Neural crest cell (in vitro differentiated cells): ENCODE measurements around the gene CGB3. TPM values are rescaled to one million over a fixed set of nuclear protein-coding genes. Genes with fewer than 3 reads are reported as not detected.
A peak's percentile ranks its signal among the peaks of the same experiment; 100 is the strongest.

Source experiments
- DNase-seq: peaks from one replicate; pipeline ENCODE4 v3.0.0; 2021; ENCODE audit warnings: low read depth, mixed read lengths, low spot score
- H3K27ac Mint-ChIP-seq: one replicate; pipeline ENCODE4 v1.8.0; 2021; ENCODE audit warnings: mild to moderate bottlenecking, mixed read lengths; ENCODE audit not compliant: unreplicated experiment
- H3K27me3 Mint-ChIP-seq: 2 replicates; pipeline ENCODE4 v1.8.0; 2021; ENCODE audit warnings: low read depth, mild to moderate bottlenecking, mixed read lengths
- H3K36me3 Mint-ChIP-seq: 2 replicates; pipeline ENCODE4 v1.8.0; 2021; ENCODE audit warnings: low read depth, mild to moderate bottlenecking, mixed read lengths
- H3K4me1 Mint-ChIP-seq: 2 replicates; pipeline ENCODE4 v1.8.0; 2021; ENCODE audit warnings: mixed read lengths
- H3K4me3 Mint-ChIP-seq: one replicate; pipeline ENCODE4 v1.8.0; 2021; ENCODE audit warnings: mild to moderate bottlenecking, mixed read lengths
- H3K9me3 Mint-ChIP-seq: 2 replicates; pipeline ENCODE4 v1.8.0; 2021; ENCODE audit warnings: mixed read lengths
- microRNA-seq: library from miRNA; unstranded; fragments of <30 nt; microRNA quantifications from one replicate; pipeline ENCODE4, GENCODE V29; 2020
- total RNA-seq: library from RNA; stranded (reverse); gene quantifications from 2 replicates; pipeline ENCODE4 v1.2.1, GENCODE V29; 2021
- TF ChIP-seq, protein P1 (sequence below): fragments of 200-600 bp; sonication (generic); conservative IDR thresholded peaks from 2 replicates; pipeline ENCODE4 v1.5.0; 2021; ENCODE audit warnings: antibody characterized with exemption, mild to moderate bottlenecking

CGB3 gene
- total RNA-seq, 1 donor from 2014 or later: not detected

GRCh38 chr19:48977061-48977460 is 47.1 kb downstream of the CGB3 start:
- no peaks in the 10 kb centered on the region for H3K27me3 Mint-ChIP-seq
- H3K4me1 Mint-ChIP-seq: no peaks in the 10 kb centered on the region
- H3K4me3 Mint-ChIP-seq: no peak overlapping the region
- TF ChIP-seq, protein P1, sequence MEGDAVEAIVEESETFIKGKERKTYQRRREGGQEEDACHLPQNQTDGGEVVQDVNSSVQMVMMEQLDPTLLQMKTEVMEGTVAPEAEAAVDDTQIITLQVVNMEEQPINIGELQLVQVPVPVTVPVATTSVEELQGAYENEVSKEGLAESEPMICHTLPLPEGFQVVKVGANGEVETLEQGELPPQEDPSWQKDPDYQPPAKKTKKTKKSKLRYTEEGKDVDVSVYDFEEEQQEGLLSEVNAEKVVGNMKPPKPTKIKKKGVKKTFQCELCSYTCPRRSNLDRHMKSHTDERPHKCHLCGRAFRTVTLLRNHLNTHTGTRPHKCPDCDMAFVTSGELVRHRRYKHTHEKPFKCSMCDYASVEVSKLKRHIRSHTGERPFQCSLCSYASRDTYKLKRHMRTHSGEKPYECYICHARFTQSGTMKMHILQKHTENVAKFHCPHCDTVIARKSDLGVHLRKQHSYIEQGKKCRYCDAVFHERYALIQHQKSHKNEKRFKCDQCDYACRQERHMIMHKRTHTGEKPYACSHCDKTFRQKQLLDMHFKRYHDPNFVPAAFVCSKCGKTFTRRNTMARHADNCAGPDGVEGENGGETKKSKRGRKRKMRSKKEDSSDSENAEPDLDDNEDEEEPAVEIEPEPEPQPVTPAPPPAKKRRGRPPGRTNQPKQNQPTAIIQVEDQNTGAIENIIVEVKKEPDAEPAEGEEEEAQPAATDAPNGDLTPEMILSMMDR: no peak
- no peak overlapping the region for H3K27ac Mint-ChIP-seq
- DNase-seq: no peak
- H3K9me3 Mint-ChIP-seq: no peaks in the 10 kb centered on the region
- H3K36me3 Mint-ChIP-seq: peaks cover 7% of the 10 kb centered on the region

- Mint-ChIP-seq H3K27me3 (no peaks in the 10 kb centered on the region), H3K27ac (peak overlapping the region; percentile 58), H3K9me3 (no peaks in the 10 kb centered on the region), H3K36me3 (peaks cover 6% of the 10 kb centered on the region), H3K4me3 (no peak overlapping the region), H3K4me1 (peaks cover under 1% of the 10 kb centered on the region)
- TF ChIP-seq, protein P1: no peak
- peak; percentile 41 for DNase-seq
Observed at GRCh38 chr19:48975947-48976847, 47.9 kb downstream of the CGB3 start.

Small RNA genes within 50 kb of the gene (microRNA-seq; reads per million reads assigned to microRNA genes)
- gene MIR6798: not detected

Other genes with a start within 250 kb of the CGB3 start
- gene BCAT2, start 213.3 kb downstream of the CGB3 start, total RNA-seq: 40.3 and 40.4 TPM in 2 replicates
- gene HSD17B14, start 187.8 kb downstream of the CGB3 start, total RNA-seq: 4.2 and 6.6 TPM in 2 replicates
- 38.1 and 41.8 TPM in 2 replicates for gene PLEKHA4, start 155.7 kb downstream of the CGB3 start, total RNA-seq
- gene PPP1R15A, start 151.9 kb downstream of the CGB3 start, total RNA-seq: 27.5 and 27.8 TPM in 2 replicates
- gene TULP2, start 125.6 kb downstream of the CGB3 start, total RNA-seq: not detected in 2 replicates
- gene NUCB1, start 124.0 kb downstream of the CGB3 start, total RNA-seq: 102 and 108 TPM in 2 replicates
- 0.47 and 0.82 TPM in 2 replicates for gene DHDH, start 90.6 kb downstream of the CGB3 start, total RNA-seq
- 150 and 171 TPM in 2 replicates for gene BAX, start 69.5 kb downstream of the CGB3 start, total RNA-seq
- gene FTL, start 59.0 kb downstream of the CGB3 start, total RNA-seq: 908 and 1,003 TPM in 2 replicates
- gene GYS1, start 31.0 kb downstream of the CGB3 start, total RNA-seq: 53.2 and 56.2 TPM in 2 replicates
- 118 and 125 TPM in 2 replicates for gene RUVBL2, start 30.4 kb downstream of the CGB3 start, total RNA-seq
- gene LHB, start 7.2 kb downstream of the CGB3 start, total RNA-seq: not detected in 2 replicates
- not detected in 2 replicates for gene CGB2, start 7.6 kb upstream of the CGB3 start, total RNA-seq
- not detected in 2 replicates for gene CGB1, start 12.6 kb upstream of the CGB3 start, total RNA-seq
- not detected in 2 replicates for gene CGB5, start 19.5 kb upstream of the CGB3 start, total RNA-seq
- not detected in 2 replicates for gene CGB8, start 24.8 kb upstream of the CGB3 start, total RNA-seq
- gene CGB7, start 33.4 kb upstream of the CGB3 start, total RNA-seq: not detected in 2 replicates
- not detected in 2 replicates for gene NTF4, start 40.5 kb upstream of the CGB3 start, total RNA-seq
- not detected in 2 replicates for gene KCNA7, start 48.4 kb upstream of the CGB3 start, total RNA-seq
- 291 and 303 TPM in 2 replicates for gene SNRNP70, start 61.1 kb upstream of the CGB3 start, total RNA-seq
- 5.4 and 7.5 TPM in 2 replicates for gene LIN7B, start 90.0 kb upstream of the CGB3 start, total RNA-seq
- gene C19orf73, start 94.8 kb upstream of the CGB3 start, total RNA-seq: 1.0 and 1.3 TPM in 2 replicates
- 21.7 and 22.7 TPM in 2 replicates for gene PPFIA3, start 95.2 kb upstream of the CGB3 start, total RNA-seq
- 0.84 and 1.6 TPM in 2 replicates for gene HRC, start 131.1 kb upstream of the CGB3 start, total RNA-seq
- gene TRPM4, start 133.5 kb upstream of the CGB3 start, total RNA-seq: 8.1 and 9.6 TPM in 2 replicates